HepG2 (cell line): ENCODE data around the gene SLC16A11. TPM values are rescaled to one million over a fixed set of nuclear protein-coding genes. Genes with fewer than 3 reads are reported as not detected.

Experiments
- CEBPB ChIP-seq: IDR thresholded peaks from 2 replicates; pipeline ENCODE4 v1.6.1; 2011; ENCODE audit warnings: low read depth, low read length, improper control_type of control experiment, borderline replicate concordance
- CHCHD3 ChIP-seq: sonication (generic); formaldehyde crosslinking; IDR thresholded peaks from 2 replicates; pipeline ENCODE4 v1.8.0; 2022; ENCODE audit warnings: mild to moderate bottlenecking, missing genetic modification reagents, moderate library complexity
- FOXK2 ChIP-seq: fragments of 450-650 bp; IDR thresholded peaks from 2 replicates; pipeline ENCODE4 v1.6.1; 2016
- HNRNPH1 ChIP-seq: fragments of 200-400 bp; formaldehyde crosslinking; optimal IDR thresholded peaks from 2 replicates; pipeline ENCODE3; 2017; ENCODE audit warnings: mild to moderate bottlenecking, low read depth, low read length
- ISX ChIP-seq: sonication (generic); formaldehyde crosslinking; conservative IDR thresholded peaks from 2 replicates; pipeline ENCODE4 v1.5.0; 2020; ENCODE audit warnings: missing genetic modification reagents
- KLF16 ChIP-seq, 2 experiments: sonication (generic) in 1 of 2; formaldehyde crosslinking in 1 of 2; IDR thresholded peaks; 2 replicates each; pipeline versions ENCODE4 v1.6.1 to v1.8.0; 2016 to 2023; ENCODE audit warnings: missing genetic modification reagents in 2 of 2, missing compliant biosample characterization in 1 of 2
- NPAS2 ChIP-seq: sonication (generic); formaldehyde crosslinking; IDR thresholded peaks from 2 replicates; pipeline ENCODE4 v1.8.0; 2022; ENCODE audit warnings: mild to moderate bottlenecking, missing genetic modification reagents, borderline replicate concordance
- NR2F2 ChIP-seq: IDR thresholded peaks from 2 replicates; pipeline ENCODE4 v1.6.1; 2012; ENCODE audit warnings: low read depth, inconsistent platforms, borderline replicate concordance
- PCBP2 ChIP-seq: fragments of 200-400 bp; formaldehyde crosslinking; optimal IDR thresholded peaks from 2 replicates; pipeline ENCODE3; 2018; ENCODE audit warnings: low read length, low read depth; ENCODE audit not compliant: poor library complexity, severe bottlenecking
- PRPF4 ChIP-seq: fragments of 200-400 bp; formaldehyde crosslinking; IDR thresholded peaks from 2 replicates; pipeline ENCODE4 v1.6.1; 2016; ENCODE audit warnings: low read length, low read depth; ENCODE audit not compliant: poor library complexity, severe bottlenecking
- RFX3 ChIP-seq: IDR thresholded peaks from 2 replicates; pipeline ENCODE4 v1.6.1; 2016; ENCODE audit warnings: missing biosample characterization, missing genetic modification reagents
- SIX1 ChIP-seq: sonication (generic); formaldehyde crosslinking; IDR thresholded peaks from 2 replicates; pipeline ENCODE4 v1.4.0; 2020; ENCODE audit warnings: missing genetic modification reagents, borderline replicate concordance
- U2AF1 ChIP-seq: fragments of 200-400 bp; formaldehyde crosslinking; optimal IDR thresholded peaks from 2 replicates; pipeline ENCODE3; 2017; ENCODE audit warnings: mild to moderate bottlenecking, low read depth, low read length
- ZMYM3 ChIP-seq: sonication (generic); formaldehyde crosslinking; IDR thresholded peaks from 2 replicates; pipeline ENCODE4 v1.5.1; 2020; ENCODE audit warnings: mild to moderate bottlenecking, missing genetic modification reagents
- ZNF253 ChIP-seq: sonication (generic); formaldehyde crosslinking; IDR thresholded peaks from 2 replicates; pipeline ENCODE4 v1.8.0; 2022; ENCODE audit warnings: mild to moderate bottlenecking, missing genetic modification reagents, borderline replicate concordance
- ZNF335 ChIP-seq: sonication (generic); formaldehyde crosslinking; IDR thresholded peaks from 2 replicates; pipeline ENCODE4 v1.4.0; 2020; ENCODE audit warnings: missing genetic modification reagents
- ZNF432 ChIP-seq: sonication (generic); formaldehyde crosslinking; IDR thresholded peaks from 2 replicates; pipeline ENCODE4 v1.5.0; 2020; ENCODE audit warnings: missing genetic modification reagents, mild to moderate bottlenecking, borderline replicate concordance
- ZNF451 ChIP-seq: sonication (generic); formaldehyde crosslinking; IDR thresholded peaks from 2 replicates; pipeline ENCODE4 v1.5.0; 2020; ENCODE audit warnings: mild to moderate bottlenecking, missing genetic modification reagents
- ZNF547 ChIP-seq: sonication (generic); formaldehyde crosslinking; IDR thresholded peaks from 2 replicates; pipeline ENCODE4 v1.5.1; 2020; ENCODE audit warnings: mild to moderate bottlenecking, missing genetic modification reagents
- ZNF709 ChIP-seq: sonication (generic); formaldehyde crosslinking; IDR thresholded peaks from 2 replicates; pipeline ENCODE4 v1.5.0; 2020; ENCODE audit warnings: mild to moderate bottlenecking, missing genetic modification reagents
- polyA plus RNA-seq, 8 experiments: library from polyadenylated mRNA; depleted of rRNA in 3 of 8; stranded (reverse) in 7 of 8; unstranded in 1 of 8; fragments of >200 nt; fragmentation: Illumina TruSeq in 4 of 8; extraction: Trizol in 4 of 8; gene quantifications; 2 replicates each; pipeline versions ENCODE4 v1.2.1 to v1.2.3, GENCODE V29; 2011 to 2016; ENCODE audit warnings: low read depth in 4 of 8, missing spikeins in 1 of 8, mixed read lengths in 1 of 8; ENCODE audit not compliant: insufficient read depth in 1 of 8
- total RNA-seq, 5 experiments: library from RNA; depleted of rRNA; stranded (reverse); fragments of >200 nt; fragmentation: Illumina TruSeq; extraction: Trizol; gene quantifications; 2 replicates each; pipeline ENCODE4 v1.2.3, GENCODE V29; 2016; ENCODE audit warnings: low read depth in 1 of 5
- TF ChIP-seq, protein P1 (sequence below): sonication (generic); formaldehyde crosslinking; IDR thresholded peaks from 2 replicates; pipeline ENCODE4 v1.4.0; 2020; ENCODE audit warnings: missing genetic modification reagents, borderline replicate concordance
- TF ChIP-seq, protein P2 (sequence below): sonication (generic); formaldehyde crosslinking; IDR thresholded peaks from 2 replicates; pipeline ENCODE4 v1.8.0; 2022; ENCODE audit warnings: mild to moderate bottlenecking, missing genetic modification reagents, moderate library complexity
- TF ChIP-seq, protein P3 (sequence below): sonication (generic); formaldehyde crosslinking; IDR thresholded peaks from 2 replicates; pipeline ENCODE4 v1.4.0; 2020; ENCODE audit warnings: missing genetic modification reagents, mild to moderate bottlenecking, borderline replicate concordance
- TF ChIP-seq, protein P4 (sequence below): sonication (generic); formaldehyde crosslinking; IDR thresholded peaks from 2 replicates; pipeline ENCODE4 v1.4.0; 2020; ENCODE audit warnings: mild to moderate bottlenecking, missing genetic modification reagents

SLC16A11 gene
- total and polyA plus RNA-seq, 2 of the 13 experiments (the other 11 are each of a cell fraction or from before 2014, with no cell fraction given), result not detected

DNA sequence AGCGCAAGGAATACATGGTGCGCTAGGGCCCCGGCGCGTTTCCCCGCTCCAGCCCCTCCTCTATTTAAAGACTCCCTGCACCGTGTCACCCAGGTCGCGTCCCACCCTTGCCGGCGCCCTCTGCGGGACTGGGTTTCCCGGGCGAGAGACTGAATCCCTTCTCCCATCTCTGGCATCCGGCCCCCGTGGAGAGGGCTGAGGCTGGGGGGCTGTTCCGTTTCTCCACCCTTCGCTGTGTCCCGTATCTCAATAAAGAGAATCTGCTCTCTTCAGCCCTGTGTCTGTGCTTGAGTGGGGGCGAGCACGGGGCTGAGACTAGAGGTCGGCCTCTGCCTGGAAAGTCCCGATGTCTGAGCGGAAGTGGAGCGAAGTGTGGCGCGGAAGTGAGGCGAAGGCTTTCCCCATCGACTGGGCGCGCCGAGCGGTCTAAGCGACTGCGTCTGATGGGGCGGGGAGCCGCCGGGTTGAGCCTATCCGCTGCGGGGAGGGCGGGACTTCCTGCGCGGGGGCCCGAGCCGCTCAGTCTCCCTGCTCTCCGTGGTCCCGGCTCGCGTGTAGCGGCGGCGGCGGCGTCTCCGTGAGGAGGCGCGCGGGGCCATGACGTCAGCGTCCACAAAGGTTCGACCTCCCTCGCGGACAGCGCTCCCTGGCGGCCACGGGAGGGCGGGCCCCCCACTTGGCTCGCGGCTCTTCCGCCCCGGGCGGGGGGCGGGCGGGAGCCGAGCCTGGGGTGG is 29.5 kb downstream of the SLC16A11 start (continued):
- TF ChIP-seq ZNF253 (CRISPR knock-in tag) (0 out of 2 replicates have a peak, but pooled peaks have one; percentile 33), ZNF709 (CRISPR knock-in tag) (no peak), KLF16 (CRISPR knock-in tag; IDR thresholded peaks at IDR 0.05) (no peak), ZMYM3 (CRISPR knock-in tag) (no peak; the same call in 1 of the 2 replicates), PRPF4 (no peak), U2AF1 (peak; percentile 35), NR2F2 (no peak), ZNF432 (CRISPR knock-in tag) (no peak), RFX3 (no peak), HNRNPH1 (no peak), ZNF335 (CRISPR knock-in tag) (no peak), FOXK2 (no peak), ZNF451 (CRISPR knock-in tag) (no peak; the same call in 1 of the 2 replicates), NPAS2 (no peak), CHCHD3 (CRISPR knock-in tag) (no peak), SIX1 (no peak), CEBPB (peak; percentile 15; the same call in 1 of the 2 replicates), ISX (CRISPR knock-in tag) (no peak), PCBP2 (no peak), ZNF547 (CRISPR knock-in tag) (0 out of 2 replicates have a peak, but pooled peaks have one; percentile 28)
- TF ChIP-seq, protein P1, sequence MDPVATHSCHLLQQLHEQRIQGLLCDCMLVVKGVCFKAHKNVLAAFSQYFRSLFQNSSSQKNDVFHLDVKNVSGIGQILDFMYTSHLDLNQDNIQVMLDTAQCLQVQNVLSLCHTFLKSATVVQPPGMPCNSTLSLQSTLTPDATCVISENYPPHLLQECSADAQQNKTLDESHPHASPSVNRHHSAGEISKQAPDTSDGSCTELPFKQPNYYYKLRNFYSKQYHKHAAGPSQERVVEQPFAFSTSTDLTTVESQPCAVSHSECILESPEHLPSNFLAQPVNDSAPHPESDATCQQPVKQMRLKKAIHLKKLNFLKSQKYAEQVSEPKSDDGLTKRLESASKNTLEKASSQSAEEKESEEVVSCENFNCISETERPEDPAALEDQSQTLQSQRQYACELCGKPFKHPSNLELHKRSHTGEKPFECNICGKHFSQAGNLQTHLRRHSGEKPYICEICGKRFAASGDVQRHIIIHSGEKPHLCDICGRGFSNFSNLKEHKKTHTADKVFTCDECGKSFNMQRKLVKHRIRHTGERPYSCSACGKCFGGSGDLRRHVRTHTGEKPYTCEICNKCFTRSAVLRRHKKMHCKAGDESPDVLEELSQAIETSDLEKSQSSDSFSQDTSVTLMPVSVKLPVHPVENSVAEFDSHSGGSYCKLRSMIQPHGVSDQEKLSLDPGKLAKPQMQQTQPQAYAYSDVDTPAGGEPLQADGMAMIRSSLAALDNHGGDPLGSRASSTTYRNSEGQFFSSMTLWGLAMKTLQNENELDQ (CRISPR knock-in tag), result no peak
- TF ChIP-seq, protein P2, sequence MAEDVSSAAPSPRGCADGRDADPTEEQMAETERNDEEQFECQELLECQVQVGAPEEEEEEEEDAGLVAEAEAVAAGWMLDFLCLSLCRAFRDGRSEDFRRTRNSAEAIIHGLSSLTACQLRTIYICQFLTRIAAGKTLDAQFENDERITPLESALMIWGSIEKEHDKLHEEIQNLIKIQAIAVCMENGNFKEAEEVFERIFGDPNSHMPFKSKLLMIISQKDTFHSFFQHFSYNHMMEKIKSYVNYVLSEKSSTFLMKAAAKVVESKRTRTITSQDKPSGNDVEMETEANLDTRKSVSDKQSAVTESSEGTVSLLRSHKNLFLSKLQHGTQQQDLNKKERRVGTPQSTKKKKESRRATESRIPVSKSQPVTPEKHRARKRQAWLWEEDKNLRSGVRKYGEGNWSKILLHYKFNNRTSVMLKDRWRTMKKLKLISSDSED (CRISPR knock-in tag), result no peak
- TF ChIP-seq, protein P3, sequence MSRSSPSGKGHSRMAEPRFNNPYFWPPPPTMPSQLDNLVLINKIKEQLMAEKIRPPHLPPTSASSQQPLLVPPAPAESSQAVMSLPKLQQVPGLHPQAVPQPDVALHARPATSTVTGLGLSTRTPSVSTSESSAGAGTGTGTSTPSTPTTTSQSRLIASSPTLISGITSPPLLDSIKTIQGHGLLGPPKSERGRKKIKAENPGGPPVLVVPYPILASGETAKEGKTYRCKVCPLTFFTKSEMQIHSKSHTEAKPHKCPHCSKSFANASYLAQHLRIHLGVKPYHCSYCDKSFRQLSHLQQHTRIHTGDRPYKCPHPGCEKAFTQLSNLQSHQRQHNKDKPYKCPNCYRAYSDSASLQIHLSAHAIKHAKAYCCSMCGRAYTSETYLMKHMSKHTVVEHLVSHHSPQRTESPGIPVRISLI (CRISPR knock-in tag), result no peak
- TF ChIP-seq, protein P4, sequence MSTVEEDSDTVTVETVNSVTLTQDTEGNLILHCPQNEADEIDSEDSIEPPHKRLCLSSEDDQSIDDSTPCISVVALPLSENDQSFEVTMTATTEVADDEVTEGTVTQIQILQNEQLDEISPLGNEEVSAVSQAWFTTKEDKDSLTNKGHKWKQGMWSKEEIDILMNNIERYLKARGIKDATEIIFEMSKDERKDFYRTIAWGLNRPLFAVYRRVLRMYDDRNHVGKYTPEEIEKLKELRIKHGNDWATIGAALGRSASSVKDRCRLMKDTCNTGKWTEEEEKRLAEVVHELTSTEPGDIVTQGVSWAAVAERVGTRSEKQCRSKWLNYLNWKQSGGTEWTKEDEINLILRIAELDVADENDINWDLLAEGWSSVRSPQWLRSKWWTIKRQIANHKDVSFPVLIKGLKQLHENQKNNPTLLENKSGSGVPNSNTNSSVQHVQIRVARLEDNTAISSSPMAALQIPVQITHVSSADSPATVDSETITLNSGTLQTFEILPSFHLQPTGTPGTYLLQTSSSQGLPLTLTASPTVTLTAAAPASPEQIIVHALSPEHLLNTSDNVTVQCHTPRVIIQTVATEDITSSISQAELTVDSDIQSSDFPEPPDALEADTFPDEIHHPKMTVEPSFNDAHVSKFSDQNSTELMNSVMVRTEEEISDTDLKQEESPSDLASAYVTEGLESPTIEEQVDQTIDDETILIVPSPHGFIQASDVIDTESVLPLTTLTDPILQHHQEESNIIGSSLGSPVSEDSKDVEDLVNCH (CRISPR knock-in tag), result no peak
